Urothelium cell line (cell line): Measurements from ENCODE around the gene SNX5.

Experiments
- DNase-seq: peaks from one replicate; pipeline ENCODE4 v3.0.0; 2011; ENCODE audit warnings: low spot score, mixed read lengths
- FAIRE-seq: peaks from 2 replicates; lab custom pipeline; 2011; peaks lifted over from hg19 to GRCh38; lab: Jason Lieb, UNC

SNX5 gene

GRCh38 chr20:17941826-17942196, 26.8 kb downstream of the SNX5 start:
- DNase-seq (no peak), FAIRE-seq (no peak)

DNA sequence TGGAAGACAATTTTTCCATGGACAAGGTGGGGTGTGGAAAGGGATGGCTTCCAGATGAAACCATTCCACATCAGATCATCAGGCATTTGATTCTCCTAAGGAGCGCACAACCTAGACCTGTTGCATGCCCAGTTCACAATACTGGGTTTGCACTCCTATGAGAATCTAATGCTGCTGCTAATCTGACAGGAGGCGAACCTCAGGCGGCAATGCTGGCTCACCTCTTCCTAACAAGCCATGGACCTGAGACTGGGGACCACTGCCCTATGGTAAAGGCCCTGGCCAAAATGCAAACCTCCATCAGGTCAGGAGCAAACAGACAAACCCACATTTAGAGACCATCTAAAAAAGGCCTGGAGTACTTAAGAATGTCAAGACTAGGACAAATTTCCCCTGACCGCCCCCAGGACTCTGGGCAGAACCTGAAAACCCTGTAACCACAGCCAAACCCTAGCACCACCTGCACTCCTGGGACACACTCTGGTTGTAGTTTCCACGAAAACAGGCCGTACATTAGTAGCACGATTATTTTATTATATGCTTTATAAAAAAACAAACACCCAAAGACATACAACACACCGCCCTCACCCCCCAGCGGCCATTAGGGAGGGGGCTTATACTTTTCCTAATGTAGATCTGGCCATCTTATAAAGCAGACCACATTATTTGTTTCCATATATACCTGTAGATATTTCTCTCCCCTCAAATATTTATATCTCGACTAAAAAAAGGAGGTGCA, 27.3 kb downstream of the SNX5 start:
- FAIRE-seq (no peak), DNase-seq (no peak)

- DNase-seq (no peak), FAIRE-seq (no peak)
These were observed 28.2 kb downstream of the SNX5 start for GRCh38 chr20:17940224-17940971.

- no peak for DNase-seq
- no peak for FAIRE-seq
These were observed 28.9 kb downstream of the SNX5 start for GRCh38 chr20:17939622-17940223.

GRCh38 chr20:17938871-17939619, 29.5 kb downstream of the SNX5 start:
- DNase-seq (peak; percentile 72), FAIRE-seq (no peak)

- no peak for FAIRE-seq
These were observed 31.5 kb downstream of the SNX5 start for GRCh38 chr20:17936761-17937732.

DNA sequence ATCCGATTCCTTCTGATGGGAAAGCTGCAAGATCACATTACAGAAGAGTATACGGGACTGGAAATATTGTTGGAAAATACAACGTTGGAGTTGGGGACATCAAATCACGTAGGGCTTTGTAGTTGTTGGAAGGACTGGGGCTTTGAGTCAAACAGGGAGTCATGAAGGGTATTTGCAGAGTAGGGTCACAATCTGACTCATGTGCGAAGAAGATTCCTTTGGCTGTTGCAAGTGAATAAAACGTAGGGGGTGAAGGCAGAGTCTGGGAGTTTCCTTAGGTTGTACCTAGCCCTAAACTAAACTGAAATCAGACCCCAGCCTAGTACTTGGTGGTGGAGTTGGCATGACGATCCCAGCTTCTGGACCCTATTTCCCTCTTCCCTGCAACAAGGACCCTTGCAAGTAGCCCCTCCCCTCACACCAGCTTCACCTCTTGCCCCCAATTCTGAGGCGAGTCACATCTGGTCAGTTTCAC, 32.3 kb downstream of the SNX5 start:
- DNase-seq, result no peak
- no peak for FAIRE-seq

More at GRCh38 chr20:17936761-17937732, 31.5 kb downstream of the SNX5 start:
- no peak for DNase-seq

DNA sequence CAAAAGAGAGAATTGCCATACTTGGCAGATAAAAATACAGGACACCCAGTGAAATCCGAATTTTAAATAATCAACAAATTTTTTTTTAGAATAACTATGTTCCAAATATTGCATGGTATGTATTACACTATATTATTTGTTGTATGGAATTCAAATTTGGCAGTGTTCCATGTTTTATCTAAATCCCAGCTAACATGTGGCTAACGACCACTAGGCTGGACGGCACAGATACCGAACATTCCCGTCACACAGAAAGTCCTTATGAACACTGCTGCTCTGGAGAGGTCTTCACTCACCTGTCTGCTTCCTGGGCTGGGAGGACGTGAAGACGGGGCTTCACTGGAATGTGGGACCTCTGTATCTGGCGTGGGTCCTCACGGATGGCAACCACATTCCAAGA, 32.8 kb downstream of the SNX5 start:
- no peak for FAIRE-seq

GRCh38 chr20:17935186-17935585, 33.4 kb downstream of the SNX5 start:
- no peak for FAIRE-seq
- DNase-seq, result no peak

More for the DNA sequence above, 32.8 kb downstream of the SNX5 start:
- DNase-seq, result no peak

DNA sequence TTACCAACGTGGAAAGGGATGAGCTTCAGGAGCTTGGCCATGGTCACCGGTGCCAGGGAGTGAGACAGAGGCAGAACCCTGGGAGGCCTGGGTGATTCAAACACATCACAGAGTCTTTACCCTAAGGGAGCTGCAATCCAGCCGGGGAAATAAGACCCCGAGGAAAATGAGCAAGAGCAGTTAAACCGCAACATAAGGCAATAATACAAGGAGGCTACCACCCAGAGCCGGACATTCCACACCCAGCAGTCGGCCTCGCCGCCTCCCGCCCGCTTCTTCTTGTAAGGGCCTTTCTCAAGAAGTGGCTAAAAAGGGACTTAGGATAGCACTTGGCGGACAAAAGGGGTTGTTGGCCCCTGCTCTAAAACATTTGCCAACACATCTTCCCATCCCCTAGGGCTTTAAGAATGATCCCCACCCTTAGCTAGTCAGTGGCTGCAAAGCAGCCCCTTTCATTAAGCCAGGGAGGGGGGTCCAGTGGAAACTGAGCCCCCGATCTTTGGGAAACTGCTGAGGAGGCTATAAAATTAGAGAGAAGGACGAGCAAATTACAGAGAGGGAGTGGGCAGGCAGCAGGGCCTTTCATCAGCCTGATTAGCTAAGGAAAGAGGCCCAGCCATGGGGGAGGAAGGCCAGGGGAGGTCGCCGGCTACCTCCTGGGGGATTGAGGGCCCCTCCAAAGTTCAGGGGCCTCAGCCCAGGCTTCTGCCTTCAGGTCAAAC, 34.3 kb downstream of the SNX5 start:
- FAIRE-seq (no peak), DNase-seq (no peak)

DNA sequence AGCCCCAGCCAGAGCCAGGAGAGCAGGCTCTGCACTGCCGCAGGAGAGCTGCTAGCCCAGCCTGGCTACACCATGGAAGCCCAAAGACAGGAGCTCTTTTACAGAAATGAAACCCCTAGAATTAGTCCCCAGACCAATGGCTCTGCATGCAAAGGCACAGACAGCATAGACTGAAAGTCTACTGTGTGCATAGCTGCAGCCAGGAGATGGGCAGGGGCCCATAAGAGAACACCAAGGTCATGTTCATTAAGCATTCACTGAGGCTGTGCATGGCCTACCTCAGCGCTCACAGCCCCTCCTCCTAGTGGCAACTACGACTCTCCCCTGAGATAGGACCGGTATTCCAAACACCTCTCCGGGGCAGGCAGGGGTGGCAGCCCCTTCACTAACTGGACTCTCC, 34.9 kb downstream of the SNX5 start:
- DNase-seq (no peak), FAIRE-seq (no peak)

DNA sequence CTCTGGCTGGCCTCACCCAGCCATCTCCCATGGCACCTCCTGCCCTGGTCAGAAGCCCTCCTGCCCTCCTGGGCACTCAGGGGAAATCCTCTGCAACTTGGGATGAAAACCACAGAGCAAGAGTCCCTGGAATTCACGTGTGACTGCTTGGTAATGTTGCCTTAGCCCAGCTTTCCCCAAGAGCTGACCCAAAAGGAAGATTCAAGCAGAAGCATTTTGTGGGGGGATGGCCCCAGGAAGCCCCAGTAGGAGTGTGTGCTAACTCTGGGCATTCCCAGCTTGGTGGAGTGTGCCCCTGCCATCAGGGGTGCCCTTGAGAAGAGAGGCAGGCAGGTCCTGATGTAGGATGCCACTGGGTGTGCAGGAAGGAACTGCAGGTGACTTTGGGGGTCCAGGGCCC, 35.5 kb downstream of the SNX5 start:
- DNase-seq, result no peak
- FAIRE-seq, result no peak

GRCh38 chr20:17932396-17932795, 36.2 kb downstream of the SNX5 start:
- DNase-seq, result no peak

DNA sequence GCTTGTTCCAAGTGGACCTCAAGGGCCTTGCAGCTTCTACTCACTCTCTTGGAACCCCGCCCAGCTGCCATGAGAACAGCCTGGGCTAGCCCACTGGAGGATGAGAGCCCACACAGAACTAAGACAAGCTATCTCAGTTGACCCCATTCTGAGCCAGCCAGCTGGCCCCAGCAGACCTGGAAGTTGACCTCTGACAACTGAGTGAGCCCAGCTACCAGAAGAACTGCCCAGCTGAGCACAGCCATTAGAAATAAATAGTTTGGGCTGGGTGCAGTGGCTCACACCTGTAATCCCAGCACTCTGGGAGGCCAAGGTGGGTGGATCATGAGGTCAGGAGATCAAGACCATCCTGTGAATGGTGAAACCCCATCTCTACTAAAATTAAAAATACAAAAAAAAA, 37.1 kb downstream of the SNX5 start:
- DNase-seq (no peak), FAIRE-seq (no peak)

More at GRCh38 chr20:17932396-17932795, 36.2 kb downstream of the SNX5 start:
- no peak for FAIRE-seq

GRCh38 chr20:17928633-17929311, 39.8 kb downstream of the SNX5 start:
- no peak for FAIRE-seq
- DNase-seq, result no peak

GRCh38 chr20:17928211-17928611, 40.4 kb downstream of the SNX5 start:
- DNase-seq (no peak), FAIRE-seq (no peak)

DNA sequence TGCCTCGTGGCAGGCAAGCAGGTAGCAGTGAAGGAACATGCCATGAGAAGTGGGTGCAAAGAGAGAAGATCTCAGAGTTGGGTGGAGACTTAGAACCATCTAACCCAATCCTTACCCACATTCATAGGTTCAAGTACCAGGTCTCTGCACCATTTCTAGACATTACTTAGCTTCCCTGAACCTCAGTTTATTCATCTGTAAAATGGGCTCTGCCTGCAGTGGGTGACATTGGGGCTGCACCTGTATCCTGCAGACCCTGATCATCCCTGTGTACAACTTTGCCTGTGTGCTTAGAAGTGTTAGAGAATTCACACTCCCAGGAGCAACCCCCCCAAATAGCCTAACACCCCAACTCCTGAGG, 42.7 kb downstream of the SNX5 start:
- no peak for FAIRE-seq

GRCh38 chr20:17925141-17925939, 43.3 kb downstream of the SNX5 start:
- FAIRE-seq, result no peak
- no peak for DNase-seq

More for the DNA sequence above, 42.7 kb downstream of the SNX5 start:
- DNase-seq, result no peak
